Skeletal muscle tissue (tissue), 4 donors: ENCODE measurements around the gene GPN1. TPM values are rescaled to one million over a fixed set of nuclear protein-coding genes. Genes with fewer than 3 reads are reported as not detected.

Experiments
- H3K27ac ChIP-seq: one replicate; pipeline ENCODE4 v1.7.0; 2013; ENCODE audit warnings: mild to moderate bottlenecking, low read depth, low read length, inconsistent platforms
- H3K27me3 ChIP-seq, 3 donors: one replicate each; pipeline ENCODE4 v1.7.0; 2013; ENCODE audit warnings: low read length in 3 of 3; ENCODE audit not compliant: control insufficient read depth in 3 of 3, insufficient read depth in 3 of 3
- H3K36me3 ChIP-seq, 3 donors: one replicate each; pipeline ENCODE4 v1.7.0; 2013; ENCODE audit warnings: low read length in 3 of 3; ENCODE audit not compliant: control insufficient read depth in 3 of 3, insufficient read depth in 3 of 3
- H3K4me1 ChIP-seq, 3 donors: one replicate each; pipeline ENCODE4 v1.7.0; 2013; ENCODE audit warnings: low read length in 3 of 3, mild to moderate bottlenecking in 3 of 3; ENCODE audit not compliant: control insufficient read depth in 3 of 3, insufficient read depth in 3 of 3
- H3K4me3 ChIP-seq, 3 donors: one replicate each; pipeline ENCODE4 v1.7.0; 2013; ENCODE audit warnings: low read length in 3 of 3
- H3K9ac ChIP-seq, 3 donors: one replicate each; pipeline ENCODE4 v1.7.0; 2013; ENCODE audit warnings: low read length in 3 of 3, mild to moderate bottlenecking in 3 of 3, moderate library complexity in 2 of 3, low read depth in 1 of 3
- H3K9me3 ChIP-seq, 3 donors: one replicate each; pipeline ENCODE4 v1.7.0; 2013; ENCODE audit warnings: low read length in 3 of 3; ENCODE audit not compliant: control insufficient read depth in 3 of 3
- total RNA-seq: library from RNA; depleted of rRNA; stranded (reverse); fragments of >200 nt; gene quantifications from one replicate; pipeline ENCODE4 v1.2.3, GENCODE V29; 2014
- donor health status: Osteomylitis.

The GPN1 gene
- total RNA-seq, result 30.3 TPM

- no peaks in the 10 kb centered on the region for H3K9me3 ChIP-seq
- peak within 1 kb of the TSS; percentile 92 to 95 (median 94) for H3K9ac ChIP-seq
- peaks cover 11 to 22% (median 14%) of the 10 kb centered on the region in 3 donors for H3K4me1 ChIP-seq
- peak within 1 kb of the TSS; percentile 70 for H3K27ac ChIP-seq
- peaks cover 14 to 29% (median 21%) of the 10 kb centered on the region in 3 donors for H3K36me3 ChIP-seq
- H3K4me3 ChIP-seq, result peak within 1 kb of the TSS; percentile 94 to 98 (median 94)
- no peaks in the 10 kb centered on the region for H3K27me3 ChIP-seq
Measured at GRCh38 chr2:27628767-27629709, at the start of gene GPN1, which contains the start of gene CCDC121. GPN1 (plus strand) TSS chr2:27629050; CDS start chr2:27629059, 9 bp downstream. CCDC121 (minus strand) TSS chr2:27629012; CDS start chr2:27627799, 1,213 bp downstream.

DNA sequence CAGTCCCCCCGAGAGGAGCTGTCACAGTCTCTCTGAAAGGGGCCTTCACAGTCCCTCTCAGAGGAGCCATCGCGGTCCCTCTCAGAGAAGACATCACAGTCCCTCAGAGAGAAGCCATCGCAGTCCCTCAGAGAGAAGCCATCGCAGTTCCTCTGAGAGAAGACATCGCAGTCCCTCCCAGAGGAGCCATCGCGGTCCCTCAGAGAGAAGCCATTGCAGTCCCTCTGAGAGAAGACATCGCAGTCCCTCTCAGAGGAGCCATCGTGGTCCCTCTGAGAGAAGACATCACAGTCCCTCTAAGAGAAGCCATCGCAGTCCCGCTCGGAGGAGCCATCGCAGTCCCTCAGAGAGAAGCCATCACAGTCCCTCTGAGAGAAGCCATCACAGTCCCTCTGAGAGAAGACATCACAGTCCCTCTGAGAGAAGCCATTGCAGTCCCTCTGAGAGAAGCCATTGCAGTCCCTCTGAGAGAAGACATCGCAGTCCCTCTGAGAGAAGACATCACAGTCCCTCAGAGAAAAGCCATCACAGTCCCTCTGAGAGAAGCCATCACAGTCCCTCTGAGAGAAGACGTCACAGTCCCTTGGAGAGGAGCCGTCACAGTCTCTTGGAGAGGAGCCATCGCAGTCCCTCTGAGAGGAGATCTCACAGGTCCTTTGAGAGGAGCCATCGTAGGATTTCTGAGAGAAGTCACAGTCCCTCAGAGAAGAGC is 47.3 kb upstream of the GPN1 start:
- Histone ChIP-seq H3K4me3 (no peak overlapping the region), H3K9ac (no peak overlapping the region), H3K36me3 (no peaks in the 10 kb centered on the region), H3K9me3 (peaks cover 2 to 10% (median 6%) of the 10 kb centered on the region in 3 donors), H3K27me3 (no peaks in the 10 kb centered on the region), H3K27ac (no peak overlapping the region), H3K4me1 (peaks cover 9 to 23% (median 13%) of the 10 kb centered on the region in 3 donors)

DNA sequence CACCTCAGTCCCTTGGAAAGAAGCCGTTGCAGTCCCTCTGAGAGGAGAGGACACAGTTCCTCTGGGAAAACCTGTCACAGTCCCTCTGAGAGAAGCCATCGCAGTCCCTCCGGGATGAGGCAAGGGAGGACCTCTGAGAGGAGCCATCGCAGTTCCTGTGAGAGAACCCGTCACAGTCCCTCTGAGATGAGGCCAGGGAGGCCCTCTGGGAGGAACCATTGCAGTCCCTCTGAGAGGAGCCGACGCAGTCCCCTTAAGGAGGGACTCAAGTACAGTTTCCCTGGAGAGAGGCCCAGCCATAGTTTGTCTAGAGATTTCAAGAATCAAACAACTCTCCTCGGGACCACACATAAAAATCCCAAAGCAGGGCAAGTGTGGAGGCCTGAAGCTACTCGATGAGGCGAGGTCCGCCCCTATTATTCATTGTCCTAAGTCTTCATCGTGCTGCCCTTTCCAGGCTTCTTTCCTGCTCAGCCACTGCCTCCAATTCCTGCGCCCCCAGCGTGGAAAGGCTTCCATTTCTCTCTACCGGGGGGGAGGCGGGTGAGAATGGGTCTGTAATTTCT is 46.6 kb upstream of the GPN1 start:
- Histone ChIP-seq H3K9ac (peak overlapping the region; percentile 58 to 86 (median 62)), H3K9me3 (peaks cover 2 to 10% (median 6%) of the 10 kb centered on the region in 3 donors)

DNA sequence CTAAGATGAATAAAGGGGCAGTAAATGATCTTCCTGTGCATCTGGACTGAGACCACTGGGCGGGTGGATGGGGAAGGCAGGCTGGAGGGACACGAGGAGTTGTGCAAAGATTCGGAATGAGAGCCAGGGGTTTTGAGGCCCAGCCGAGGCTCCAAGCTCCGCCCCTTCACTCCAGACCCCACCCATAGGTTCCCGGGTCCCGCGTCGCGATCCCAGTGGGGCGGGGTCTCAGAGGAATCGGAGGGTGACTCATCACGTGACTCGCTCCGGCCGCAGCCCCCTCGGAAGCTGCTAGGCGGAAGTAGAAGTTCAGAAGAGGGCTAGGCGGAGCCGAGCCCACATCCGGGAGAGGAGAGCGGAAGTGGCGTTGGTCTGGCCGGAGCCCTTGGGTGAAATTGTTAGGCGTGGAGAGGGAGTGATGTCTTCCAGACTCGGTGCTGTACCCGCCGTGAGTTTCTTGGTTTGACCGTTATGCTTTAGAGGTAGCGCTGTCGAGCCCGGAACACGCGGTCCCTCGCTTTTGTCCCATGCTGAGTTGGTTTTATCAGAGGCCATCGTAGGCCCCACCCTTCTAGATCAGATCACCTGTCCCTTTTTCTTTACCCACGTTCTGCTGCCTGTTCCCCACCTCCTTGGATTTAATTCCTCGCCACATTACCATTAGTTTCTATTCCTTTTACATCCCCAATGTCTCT is 46.0 kb upstream of the GPN1 start, which contains the start of gene ZNF512:
Gene ZNF512 (plus strand): TSS at position 348 of the 695 bp plus-strand sequence. CDS start 71 bp downstream, at position 419.
- Histone ChIP-seq H3K36me3 (no peaks in the 10 kb centered on the region), H3K27me3 (no peaks in the 10 kb centered on the region), H3K4me3 (peak within 1 kb of the TSS; percentile 68 to 96 (median 74)), H3K9ac (peak within 1 kb of the TSS; percentile 58 to 86 (median 62)), H3K9me3 (peaks cover 2 to 10% (median 6%) of the 10 kb centered on the region in 3 donors), H3K4me1 (peaks cover 9 to 23% (median 13%) of the 10 kb centered on the region in 3 donors), H3K27ac (peak within 1 kb of the TSS; percentile 64)

More for the DNA sequence above, 46.6 kb upstream of the GPN1 start:
- H3K27ac ChIP-seq, result peak overlapping the region; percentile 64
- no peaks in the 10 kb centered on the region for H3K36me3 ChIP-seq
- H3K27me3 ChIP-seq, result no peaks in the 10 kb centered on the region
- peaks cover 9 to 23% (median 13%) of the 10 kb centered on the region in 3 donors for H3K4me1 ChIP-seq
- H3K4me3 ChIP-seq, result peak overlapping the region; percentile 68 to 96 (median 74)

DNA sequence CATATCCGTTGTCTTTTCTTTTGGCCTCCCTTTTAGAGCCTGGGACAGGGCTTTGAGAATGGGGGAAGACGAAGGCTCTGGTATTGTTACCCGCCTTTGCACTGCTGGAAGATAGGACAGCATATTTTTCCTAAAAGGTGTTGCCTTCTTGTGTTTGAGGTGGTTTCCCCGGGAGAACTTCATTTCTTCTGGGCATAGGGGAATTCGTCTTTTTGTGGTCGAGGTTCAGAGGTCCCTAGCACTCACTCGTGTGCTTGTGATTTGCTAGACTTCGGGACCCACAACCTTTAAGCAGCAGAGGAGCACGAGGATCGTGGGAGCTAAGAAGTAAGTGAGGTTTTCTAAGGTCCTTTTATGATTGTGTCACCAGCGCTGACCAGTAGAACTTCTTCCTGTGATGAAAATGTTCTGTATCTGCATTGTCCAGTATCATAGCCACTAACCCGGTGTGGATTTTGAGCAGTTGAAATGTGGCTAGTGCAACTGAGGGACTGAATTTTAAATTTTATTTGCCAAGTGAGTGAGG is 45.4 kb upstream of the GPN1 start:
- Histone ChIP-seq H3K9me3 (peaks cover 2 to 10% (median 3%) of the 10 kb centered on the region in 3 donors), H3K4me1 (peaks cover 9 to 23% (median 13%) of the 10 kb centered on the region in 3 donors), H3K4me3 (peak overlapping the region; percentile 68 to 96 (median 74)), H3K27me3 (no peaks in the 10 kb centered on the region), H3K36me3 (no peaks in the 10 kb centered on the region), H3K27ac (peak overlapping the region; percentile 64), H3K9ac (peak overlapping the region; percentile 58 to 86 (median 62))

GRCh38 chr2:27584597-27584996 is 44.3 kb upstream of the GPN1 start:
- Histone ChIP-seq H3K9me3 (peaks cover 0 to 5% (median 0%) of the 10 kb centered on the region in 3 donors), H3K9ac (no peak overlapping the region), H3K27ac (no peak overlapping the region), H3K36me3 (no peaks in the 10 kb centered on the region), H3K4me3 (no peak overlapping the region), H3K27me3 (no peaks in the 10 kb centered on the region), H3K4me1 (peaks cover 9 to 23% (median 13%) of the 10 kb centered on the region in 3 donors)

- Histone ChIP-seq H3K36me3 (no peaks in the 10 kb centered on the region), H3K4me1 (peaks cover 9 to 23% (median 13%) of the 10 kb centered on the region in 3 donors), H3K9ac (no peak overlapping the region), H3K9me3 (no peaks in the 10 kb centered on the region), H3K4me3 (no peak overlapping the region), H3K27ac (no peak overlapping the region), H3K27me3 (no peaks in the 10 kb centered on the region)
Measured at GRCh38 chr2:27587025-27587424, 41.8 kb upstream of the GPN1 start.

DNA sequence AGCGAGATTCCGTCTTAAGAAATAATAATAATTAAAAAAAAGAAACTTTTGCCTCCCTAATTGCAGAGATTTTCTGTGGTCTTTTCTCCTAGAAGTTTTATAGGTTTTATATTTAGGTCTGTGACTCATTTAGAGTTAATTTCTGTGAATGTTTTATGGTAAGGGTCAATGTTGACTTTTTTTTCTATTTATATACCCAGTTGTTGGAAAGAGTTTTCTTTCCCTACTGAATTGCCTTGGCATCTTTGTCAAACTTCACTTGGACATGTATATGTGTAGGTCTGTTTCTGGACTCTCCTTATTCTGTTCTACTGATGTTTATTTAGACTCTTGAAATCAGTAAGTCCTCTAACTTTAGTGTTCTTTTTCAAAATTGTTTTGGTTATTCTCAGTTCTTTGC is 40.5 kb upstream of the GPN1 start:
- no peaks in the 10 kb centered on the region for H3K27me3 ChIP-seq

GRCh38 chr2:27591745-27592144 is 37.1 kb upstream of the GPN1 start:
- Histone ChIP-seq H3K36me3 (no peaks in the 10 kb centered on the region), H3K4me1 (no peaks in the 10 kb centered on the region), H3K4me3 (no peak overlapping the region), H3K9ac (no peak overlapping the region), H3K9me3 (no peaks in the 10 kb centered on the region), H3K27ac (no peak overlapping the region), H3K27me3 (no peaks in the 10 kb centered on the region)

More for the DNA sequence above, 40.5 kb upstream of the GPN1 start:
- Histone ChIP-seq H3K9ac (no peak overlapping the region), H3K9me3 (no peaks in the 10 kb centered on the region), H3K36me3 (no peaks in the 10 kb centered on the region), H3K27ac (no peak overlapping the region), H3K4me3 (no peak overlapping the region), H3K4me1 (peaks cover 6 to 15% (median 7%) of the 10 kb centered on the region in 3 donors)
